ENCODE data around the gene EXT2.

Gene EXT2

GRCh38 chr11:44269369-44270351, 174.2 kb downstream of the EXT2 start:
- no peak for DNase-seq

DNA sequence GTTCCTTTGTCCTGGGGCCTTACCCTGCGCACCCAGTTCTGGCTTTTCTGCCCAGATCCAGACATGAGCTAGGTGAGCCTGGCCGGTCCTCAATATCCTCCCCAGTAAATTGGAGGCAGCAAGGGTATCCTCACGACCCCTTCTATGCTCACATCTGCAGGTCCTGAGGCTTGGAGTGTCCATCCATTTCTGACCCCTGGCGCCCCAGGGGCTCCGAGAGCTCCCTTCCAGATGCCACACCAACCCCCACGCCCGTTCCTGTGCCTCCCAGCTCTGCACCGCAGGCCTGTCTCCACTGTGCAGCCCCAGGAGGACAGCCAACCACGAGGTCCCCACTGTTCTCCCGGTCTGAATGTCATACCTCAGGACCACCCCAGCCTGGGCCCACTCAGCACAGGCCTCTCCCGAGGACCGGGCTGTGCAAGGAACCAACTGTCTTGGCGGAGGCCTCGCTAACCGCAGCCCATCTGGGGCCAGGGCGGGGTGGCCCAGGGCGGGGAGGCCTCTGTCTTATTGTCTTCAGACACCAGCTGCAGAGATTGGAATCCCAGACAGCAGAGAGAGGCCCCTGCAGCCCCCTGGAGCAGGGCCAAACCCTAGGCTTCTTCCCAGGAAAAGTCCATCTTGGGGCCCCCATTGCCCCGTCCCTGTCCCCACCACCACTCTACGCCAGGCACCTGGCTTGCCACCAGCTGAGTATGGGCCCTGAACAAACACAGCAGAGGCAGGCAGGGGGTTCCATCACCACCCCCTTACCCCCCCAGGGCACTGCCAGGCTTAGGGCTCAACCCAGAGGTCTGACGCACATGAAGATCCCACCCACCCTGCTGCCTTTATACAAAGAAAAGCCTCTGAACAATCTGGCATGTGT, 175.2 kb downstream of the EXT2 start:
- DNase-seq, result no peak

- no peak for DNase-seq
Measured at GRCh38 chr11:44271286-44271685, 175.8 kb downstream of the EXT2 start.

GRCh38 chr11:44274404-44274803, 178.9 kb downstream of the EXT2 start:
- DNase-seq, result no peak

DNA sequence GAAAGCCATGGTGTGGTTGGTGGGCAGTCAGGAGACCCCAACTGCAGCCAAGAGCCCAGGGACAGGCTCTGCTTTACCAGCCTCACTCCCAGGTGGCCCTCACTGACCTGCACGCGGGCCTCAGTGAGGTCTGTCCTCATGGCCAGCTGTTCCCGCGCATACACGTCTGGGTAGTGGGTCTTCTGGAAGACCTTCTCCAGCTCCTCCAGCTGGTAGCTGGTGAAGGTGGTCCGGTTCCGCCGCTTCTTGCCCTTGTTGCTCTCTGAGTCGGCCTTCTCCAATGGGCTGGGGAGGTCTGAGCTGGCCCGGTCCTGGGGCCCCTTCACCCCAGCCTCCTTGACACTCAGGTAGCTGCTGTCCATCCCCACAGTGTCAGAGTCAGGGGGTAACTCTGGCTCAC, 179.8 kb downstream of the EXT2 start:
- DNase-seq, result no peak

DNA sequence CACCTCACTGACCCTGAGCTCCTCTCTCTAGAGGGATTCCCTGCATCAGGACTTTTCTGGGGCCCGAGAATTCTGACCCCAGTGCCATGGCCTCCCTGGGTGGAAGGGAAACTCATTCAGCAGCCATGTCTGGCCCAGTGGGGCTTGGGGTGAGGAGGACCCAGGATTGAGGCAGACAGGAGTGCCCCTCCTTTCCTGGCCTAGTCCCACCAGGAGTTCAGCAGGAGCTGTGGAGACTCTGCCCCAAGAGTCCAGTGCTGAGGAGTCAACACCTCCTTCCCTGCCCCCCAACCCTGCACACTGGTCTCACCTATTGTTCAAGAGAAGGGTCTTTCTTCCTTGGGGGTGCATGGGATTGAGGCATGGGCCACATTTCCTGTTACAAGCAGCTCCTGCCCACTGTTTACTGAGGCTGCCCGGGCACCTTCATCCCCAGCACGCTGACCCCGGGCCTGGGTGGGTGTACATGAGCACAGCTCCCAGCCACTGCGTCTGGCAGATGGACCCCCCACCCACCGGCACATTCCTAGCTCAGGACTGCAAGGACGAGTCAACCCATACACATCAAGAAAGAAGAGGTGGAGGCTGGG, 180.6 kb downstream of the EXT2 start:
- DNase-seq, result no peak

DNA sequence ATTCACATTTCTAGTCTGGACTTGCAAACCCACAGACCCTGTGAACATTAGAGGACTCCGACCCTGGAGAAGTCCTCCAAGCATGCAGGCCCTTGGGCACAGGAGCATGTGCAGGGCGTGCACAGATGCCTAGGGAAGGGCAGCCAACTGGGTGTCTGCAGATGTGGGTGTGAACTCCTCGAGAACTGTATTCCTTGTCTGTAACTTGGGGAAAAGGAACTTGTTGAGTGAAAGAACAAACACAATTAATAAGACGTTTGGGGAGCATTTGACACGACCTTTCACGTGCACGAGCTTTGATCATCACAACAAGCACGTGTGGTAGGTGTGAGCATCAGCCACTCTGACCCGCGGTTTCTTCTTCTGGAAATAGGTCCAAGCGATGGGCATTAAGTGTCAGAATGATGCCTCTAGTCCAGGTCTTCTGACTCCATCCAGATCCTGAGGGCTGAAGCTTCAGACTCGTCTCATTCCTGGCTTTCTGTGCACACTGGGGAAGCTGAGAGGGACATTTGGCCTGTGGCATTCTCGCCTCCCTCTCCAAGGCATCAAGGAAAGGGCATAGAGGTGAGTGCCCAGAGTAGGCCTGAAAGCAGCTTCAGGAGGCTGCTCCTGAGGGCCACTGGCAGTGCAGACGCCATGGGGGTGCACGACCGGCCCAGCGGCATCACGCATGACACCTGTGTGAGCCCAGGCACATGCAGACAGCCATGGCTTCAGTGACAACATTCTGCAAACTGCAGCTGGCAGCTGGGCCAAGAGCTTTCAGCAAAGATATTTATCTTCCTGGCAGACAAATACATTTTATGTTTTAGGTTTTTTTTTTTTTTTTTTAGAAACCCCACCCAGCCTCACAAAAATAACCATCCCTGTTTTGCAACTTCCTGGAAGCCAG, 182.0 kb downstream of the EXT2 start:
- DNase-seq, result no peak

- DNase-seq, result no peak
Measured at GRCh38 chr11:44279483-44279882, 184.0 kb downstream of the EXT2 start.

- DNase-seq, result no peak
Measured at GRCh38 chr11:44280257-44280656, 184.8 kb downstream of the EXT2 start.

- DNase-seq, result no peak
Measured at GRCh38 chr11:44281151-44281550, 185.7 kb downstream of the EXT2 start.

- no peak for DNase-seq
Measured at GRCh38 chr11:44282620-44283019, 187.1 kb downstream of the EXT2 start.

GRCh38 chr11:44285756-44286155, 190.3 kb downstream of the EXT2 start:
- no peak for DNase-seq

DNA sequence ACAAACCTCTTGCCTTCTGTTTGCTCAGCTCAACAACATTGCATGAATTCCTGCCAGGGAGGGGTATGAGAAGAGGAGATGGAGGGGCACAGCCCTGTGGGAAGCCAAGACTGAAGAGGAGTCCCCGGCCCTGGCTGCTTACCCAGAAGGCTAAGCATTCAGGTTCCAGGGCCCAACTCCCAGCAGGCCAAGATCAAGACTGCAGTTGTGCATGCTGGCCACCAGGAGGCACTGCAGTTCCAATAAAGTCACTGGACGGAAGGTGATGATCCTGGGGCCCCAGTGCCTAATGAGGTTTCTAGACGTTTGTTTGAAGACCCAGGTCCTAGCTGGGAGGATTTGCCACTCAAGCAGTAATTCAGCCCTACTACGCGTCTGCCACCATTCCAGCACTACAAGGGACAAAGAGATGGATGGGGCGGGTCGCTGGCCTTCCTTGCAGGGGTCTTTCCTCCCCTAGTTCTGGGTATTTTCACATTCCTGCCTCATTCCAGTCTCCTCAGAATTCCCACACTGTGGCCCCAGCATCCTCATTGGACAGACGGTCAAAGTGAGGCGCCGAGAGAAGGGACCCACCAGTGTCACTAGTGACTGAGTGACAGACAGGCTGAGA, 190.9 kb downstream of the EXT2 start:
- DNase-seq, result peak; percentile 61

- DNase-seq, result no peak
Measured at GRCh38 chr11:44286911-44287310, 191.4 kb downstream of the EXT2 start.

GRCh38 chr11:44288133-44288526, 192.7 kb downstream of the EXT2 start:
- DNase-seq, result no peak

GRCh38 chr11:44290208-44290607, 194.7 kb downstream of the EXT2 start:
- no peak for DNase-seq

Measured in CD4-positive, alpha-beta T cell treated with Interleukin-10 for 1 hour (primary cell).